GM18526 (cell line): ENCODE data around the gene FLT4.

Experiments used
- POLR2A ChIP-seq: IDR thresholded peaks from 3 replicates; pipeline ENCODE4 v1.6.1; 2011; ENCODE audit not compliant: insufficient read length; ENCODE audit errors: extremely low read depth

The FLT4 gene

DNA sequence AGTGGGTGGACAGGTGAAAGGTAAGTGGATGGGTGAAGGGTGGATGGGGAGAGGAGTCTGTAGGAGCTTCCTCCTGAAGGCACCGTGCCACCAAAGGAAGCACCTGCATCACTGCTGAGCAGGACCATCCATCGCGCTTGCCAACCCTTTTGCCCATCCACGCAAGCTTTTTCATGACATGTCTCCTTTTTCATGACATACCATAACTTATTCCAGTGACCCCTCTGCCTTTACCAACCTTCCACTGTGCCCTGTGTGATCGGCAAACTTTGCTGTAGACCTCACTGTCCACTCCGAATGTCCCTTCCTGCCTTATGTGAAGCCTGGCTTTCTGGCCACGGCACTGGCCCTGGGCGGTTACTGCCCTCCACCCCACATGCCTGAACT lies 13.4 kb downstream of the FLT4 start:
- no peak for TF ChIP-seq POLR2A

- no peak for TF ChIP-seq POLR2A
Observed at GRCh38 chr5:180633283-180634177, 15.9 kb downstream of the FLT4 start.

DNA sequence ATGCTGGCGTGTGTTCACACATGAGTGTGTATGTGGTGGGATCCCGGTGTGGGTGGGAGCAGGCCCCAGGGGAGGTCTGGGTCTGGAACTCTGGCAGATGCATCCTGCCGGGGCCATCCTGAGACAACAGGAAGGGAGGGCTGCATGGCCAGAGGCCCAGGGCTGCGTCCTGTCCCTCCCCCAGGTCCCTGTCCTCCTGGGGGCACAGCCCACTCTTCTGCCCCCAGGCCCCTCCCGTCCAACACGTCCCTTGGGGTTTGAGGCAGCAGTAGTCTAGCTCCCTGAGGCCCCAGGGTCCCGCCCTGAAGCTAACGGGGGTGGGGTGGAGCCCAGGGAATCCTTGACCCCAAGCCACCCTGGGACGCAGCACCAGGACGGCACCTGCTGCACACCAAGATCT lies 16.6 kb downstream of the FLT4 start:
- TF ChIP-seq POLR2A: no peak

DNA sequence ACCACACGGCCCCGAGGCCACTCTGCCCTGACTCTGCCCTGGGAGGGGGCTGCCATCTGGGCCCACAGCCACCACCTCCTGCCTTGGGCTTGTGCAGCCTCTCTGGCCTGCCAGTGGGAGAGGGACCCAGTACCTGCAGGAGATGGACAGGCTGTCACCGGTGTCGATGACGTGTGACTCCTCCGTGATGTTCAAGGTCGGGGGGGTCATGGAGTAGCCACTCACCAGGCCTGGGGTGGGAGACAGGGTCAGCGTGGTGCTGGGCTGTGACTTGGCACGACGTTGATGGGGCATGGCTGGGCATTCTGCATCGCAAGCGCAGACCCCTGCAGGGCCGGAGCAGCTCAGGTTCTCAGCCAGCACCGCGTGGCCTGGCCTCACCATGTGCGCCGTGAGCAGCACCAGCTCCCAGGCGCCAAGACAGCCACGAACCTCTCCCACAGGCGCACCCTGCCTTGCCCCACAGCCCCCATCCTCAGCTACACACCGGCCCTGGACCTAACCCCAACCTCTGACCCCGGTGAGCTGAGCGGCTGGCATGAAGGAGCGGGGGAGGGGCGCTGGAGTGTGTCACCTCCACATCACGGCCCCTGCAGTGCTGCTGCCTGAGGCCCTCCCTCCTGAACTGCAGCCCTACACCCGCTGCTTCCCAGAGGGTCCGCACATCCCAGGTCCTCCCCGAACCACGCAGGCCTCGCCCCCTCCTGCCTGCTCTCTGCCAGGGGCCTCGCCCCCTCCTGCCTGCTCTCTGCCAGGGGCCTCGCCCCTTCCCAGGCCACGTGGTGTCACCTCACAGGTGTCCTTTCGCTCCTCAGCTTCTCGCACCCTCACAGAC lies 17.6 kb downstream of the FLT4 start:
- no peak for TF ChIP-seq POLR2A

DNA sequence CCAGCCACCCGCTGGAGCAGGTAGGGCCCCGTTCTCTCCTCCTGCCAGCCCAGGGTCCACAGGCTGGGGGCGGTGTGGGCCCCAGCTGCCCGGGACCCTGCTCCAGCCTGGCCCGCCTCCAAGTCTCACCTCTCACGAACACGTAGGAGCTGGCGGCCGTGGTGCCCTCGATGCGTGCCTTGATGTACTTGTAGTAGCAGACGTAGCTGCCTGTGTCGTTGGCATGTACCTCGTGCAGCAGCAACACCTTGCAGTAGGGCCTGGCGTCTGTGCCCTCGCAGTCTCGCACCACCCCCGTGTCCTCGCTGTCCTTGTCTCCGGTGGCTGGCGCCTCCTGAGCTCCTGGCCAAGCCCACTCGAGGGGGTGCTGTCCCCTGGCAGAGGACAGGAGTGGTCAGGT lies 19.0 kb downstream of the FLT4 start:
- TF ChIP-seq POLR2A: no peak

DNA sequence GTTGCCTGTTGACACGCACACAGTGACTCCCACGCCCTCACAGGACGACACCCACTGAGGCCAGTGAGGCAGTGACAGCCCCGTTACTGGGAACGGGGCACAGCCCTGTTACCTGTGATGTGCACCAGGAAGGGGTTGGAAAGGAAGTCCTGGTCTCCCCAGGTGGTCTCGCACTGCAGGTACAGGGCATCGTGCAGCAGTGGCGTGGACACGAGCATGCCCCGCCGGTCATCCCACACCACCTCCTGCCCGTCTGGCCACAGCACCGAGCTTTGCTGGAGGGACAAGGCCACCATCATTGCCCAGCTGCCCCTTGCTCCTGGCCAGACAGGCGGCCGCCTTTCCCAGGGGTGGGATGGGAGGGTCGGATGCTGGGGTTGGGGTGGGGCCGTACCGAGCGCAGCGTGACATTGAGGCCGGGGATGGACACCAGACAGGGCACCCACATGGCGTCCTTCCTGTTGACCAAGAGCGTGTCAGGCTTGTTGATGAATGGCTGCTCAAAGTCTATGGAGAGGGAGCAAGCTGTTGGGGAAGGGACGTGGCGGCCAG lies 19.5 kb downstream of the FLT4 start:
- TF ChIP-seq POLR2A: no peak

GRCh38 chr5:180628827-180629750 lies 20.3 kb downstream of the FLT4 start:
- TF ChIP-seq POLR2A: no peak

DNA sequence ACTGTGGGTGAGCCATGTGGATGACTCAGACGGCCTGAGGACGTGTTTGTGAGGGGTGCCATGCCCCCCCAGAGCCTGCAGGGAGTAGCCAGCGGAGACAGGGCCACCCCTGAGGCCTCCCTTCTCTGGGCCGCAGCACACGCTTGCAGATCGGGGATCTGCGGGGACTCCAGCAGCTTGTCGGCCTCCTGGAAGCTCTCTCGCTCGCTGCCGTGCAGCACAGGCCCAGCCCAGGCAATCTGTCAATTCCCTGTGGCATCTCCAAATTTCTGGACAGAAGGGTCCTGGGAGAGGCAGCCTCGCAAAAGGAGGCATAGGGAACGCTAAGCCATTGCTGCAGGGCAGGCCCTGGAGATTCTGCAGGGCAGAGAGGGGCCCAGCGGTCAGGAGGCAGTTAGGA lies 21.2 kb downstream of the FLT4 start:
- no peak for TF ChIP-seq POLR2A

- no peak for TF ChIP-seq POLR2A
Observed at GRCh38 chr5:180627386-180628120, 21.8 kb downstream of the FLT4 start.

DNA sequence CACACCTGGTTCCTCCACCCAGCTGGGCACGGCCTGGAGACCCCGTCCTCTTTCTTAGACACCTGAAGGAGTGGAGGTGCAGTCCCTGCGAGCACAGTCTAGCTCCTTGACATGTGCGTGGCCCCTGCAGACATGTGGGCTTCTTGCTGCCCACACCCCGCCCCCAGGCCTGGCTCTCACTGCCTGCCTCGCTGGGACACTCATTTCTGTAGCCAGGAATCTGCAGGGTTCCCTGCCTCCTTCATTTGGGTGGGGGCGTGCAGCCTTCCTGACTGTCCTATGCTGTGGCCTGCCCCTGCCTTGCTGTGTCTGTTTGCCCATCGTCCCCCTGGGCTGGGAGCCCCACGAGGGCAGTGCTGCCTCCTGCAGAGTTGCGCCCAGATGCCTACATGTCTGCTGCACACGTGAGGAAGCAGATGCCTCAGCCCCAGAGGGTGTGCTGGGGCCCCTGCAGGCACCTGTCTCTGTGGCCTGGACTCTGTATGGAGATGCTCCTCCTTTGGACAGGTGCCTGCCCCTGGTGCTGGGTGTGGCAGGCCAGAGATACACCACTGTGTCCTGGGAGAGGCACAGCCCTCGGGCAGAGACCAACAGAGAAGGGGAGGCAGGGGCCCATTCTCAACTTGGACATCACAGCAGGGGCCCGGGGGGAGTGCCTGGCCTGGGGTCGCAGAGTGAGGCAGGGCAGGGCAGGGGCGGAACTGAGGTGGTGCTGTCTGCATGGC lies 22.6 kb downstream of the FLT4 start:
- no peak for TF ChIP-seq POLR2A

GRCh38 chr5:180625791-180626660 lies 23.4 kb downstream of the FLT4 start:
- no peak for TF ChIP-seq POLR2A

DNA sequence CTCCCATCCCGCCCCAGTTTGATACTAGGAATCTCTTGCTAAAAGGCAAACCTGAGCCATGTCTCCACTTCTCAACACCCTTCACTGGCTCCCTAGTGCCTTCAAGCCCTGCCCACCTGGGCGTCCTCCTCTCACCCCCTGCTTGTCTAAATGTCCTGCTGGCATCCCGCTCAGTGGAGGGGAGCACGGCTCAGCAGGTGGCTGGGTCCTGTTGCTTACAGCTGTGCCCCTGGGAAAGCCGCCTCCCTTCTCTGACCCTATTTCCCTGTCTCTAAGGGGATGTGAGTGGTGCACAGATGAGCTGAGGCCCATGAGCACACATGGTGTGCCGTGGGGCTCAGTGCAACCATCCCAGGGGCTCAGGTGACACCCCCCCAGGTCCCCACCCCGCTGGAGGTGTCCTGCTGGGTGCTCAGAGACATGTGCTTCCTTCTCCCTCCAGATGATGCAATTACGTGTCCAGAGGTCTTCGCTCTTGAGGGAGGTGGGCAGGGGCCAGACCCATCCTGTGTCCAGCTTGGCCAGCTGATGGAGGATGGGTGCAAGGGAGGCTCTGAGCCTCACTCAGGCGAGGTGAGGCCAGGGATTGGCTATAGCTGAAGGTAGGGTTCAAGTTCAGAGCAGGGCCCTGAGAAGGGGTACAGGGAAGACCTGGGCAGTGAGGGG lies 24.1 kb downstream of the FLT4 start:
- no peak for TF ChIP-seq POLR2A
